ENCODE data around the gene SLX4.

The SLX4 gene

GRCh38 chr16:3580251-3580651 lies 31.2 kb downstream of the SLX4 start:
- no peak for DNase-seq

GRCh38 chr16:3579776-3580175 lies 31.6 kb downstream of the SLX4 start:
- no peak for DNase-seq

GRCh38 chr16:3578610-3579551 lies 32.5 kb downstream of the SLX4 start:
- no peak for DNase-seq

- no peak for DNase-seq
Observed at GRCh38 chr16:3578121-3578520, 33.3 kb downstream of the SLX4 start.

- DNase-seq = no peak
Observed at GRCh38 chr16:3577302-3577752, 34.1 kb downstream of the SLX4 start, which contains the start of gene NLRC3. NLRC3 (minus strand) TSS chr16:3577403; CDS start chr16:3565036, 12,367 bp downstream.

GRCh38 chr16:3576211-3576610 lies 35.2 kb downstream of the SLX4 start:
- DNase-seq = no peak

- DNase-seq = no peak
Observed at GRCh38 chr16:3575491-3575890, 35.9 kb downstream of the SLX4 start.

GRCh38 chr16:3574195-3574594 lies 37.2 kb downstream of the SLX4 start:
- no peak for DNase-seq

GRCh38 chr16:3573146-3573815 lies 38.1 kb downstream of the SLX4 start:
- DNase-seq = no peak

GRCh38 chr16:3570420-3571062 lies 40.9 kb downstream of the SLX4 start:
- DNase-seq = no peak

GRCh38 chr16:3569851-3570250 lies 41.6 kb downstream of the SLX4 start:
- DNase-seq = no peak

GRCh38 chr16:3566990-3567389 lies 44.4 kb downstream of the SLX4 start:
- DNase-seq = no peak

- no peak for DNase-seq
Observed at GRCh38 chr16:3564889-3565141, 46.6 kb downstream of the SLX4 start.

- DNase-seq = no peak
Observed at GRCh38 chr16:3564130-3564888, 47.1 kb downstream of the SLX4 start.

GRCh38 chr16:3562914-3563480 lies 48.4 kb downstream of the SLX4 start:
- DNase-seq = no peak

GRCh38 chr16:3561626-3562025 lies 49.8 kb downstream of the SLX4 start:
- no peak for DNase-seq

- DNase-seq = no peak
Observed at GRCh38 chr16:3554351-3554928, 57.0 kb downstream of the SLX4 start.

GRCh38 chr16:3553138-3553923 lies 58.1 kb downstream of the SLX4 start:
- no peak for DNase-seq

GRCh38 chr16:3550851-3551847 lies 60.3 kb downstream of the SLX4 start:
- DNase-seq = no peak

GRCh38 chr16:3549906-3550305 lies 61.5 kb downstream of the SLX4 start:
- no peak for DNase-seq
